ENCODE measurements around the gene OSBPL10.
"Not testable (repeated sequence)": the region's sequence is repeated elsewhere in the genome, so short reads cannot be mapped to it uniquely, and the experiment has no call there.

OSBPL10 gene

DNA sequence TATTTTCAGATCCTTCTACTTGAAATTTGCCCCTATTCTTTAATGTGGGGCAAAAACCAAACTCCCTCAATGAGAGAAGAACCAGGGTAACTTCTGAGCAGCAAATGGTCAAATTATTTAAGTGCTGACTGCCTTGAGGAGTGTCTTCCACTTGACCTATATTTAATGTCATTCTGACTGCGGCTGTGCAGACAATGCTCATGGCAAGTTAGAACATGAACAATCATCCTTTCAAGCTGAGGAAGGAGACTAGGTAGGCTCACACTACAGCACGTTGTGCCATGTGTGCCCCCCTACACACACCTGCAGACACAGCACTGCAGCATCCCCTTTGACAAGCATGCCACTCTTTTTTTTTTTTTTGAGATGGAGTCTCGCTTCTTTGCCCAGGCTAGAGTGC lies 98.2 kb downstream of the OSBPL10 start:
- DNase-seq: no peak

DNA sequence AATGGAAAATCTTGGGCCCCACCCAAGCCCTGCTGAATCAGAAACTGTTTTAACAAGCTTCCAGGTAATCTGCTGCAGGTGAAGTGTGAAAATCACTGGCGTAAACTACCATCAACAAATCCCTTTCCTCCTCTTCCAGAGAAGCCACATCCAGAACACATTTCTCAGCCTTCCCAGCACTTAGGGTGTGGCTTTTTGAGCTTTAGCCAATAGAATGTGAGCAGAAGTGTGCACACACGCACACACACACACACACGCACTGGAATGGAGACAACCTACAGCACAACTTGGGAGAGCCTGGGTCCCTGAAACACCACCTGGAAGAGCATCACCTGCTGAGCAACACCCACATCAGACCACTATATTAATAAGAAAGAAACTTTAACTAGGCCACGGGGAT lies 98.6 kb downstream of the OSBPL10 start:
- DNase-seq: no peak

DNA sequence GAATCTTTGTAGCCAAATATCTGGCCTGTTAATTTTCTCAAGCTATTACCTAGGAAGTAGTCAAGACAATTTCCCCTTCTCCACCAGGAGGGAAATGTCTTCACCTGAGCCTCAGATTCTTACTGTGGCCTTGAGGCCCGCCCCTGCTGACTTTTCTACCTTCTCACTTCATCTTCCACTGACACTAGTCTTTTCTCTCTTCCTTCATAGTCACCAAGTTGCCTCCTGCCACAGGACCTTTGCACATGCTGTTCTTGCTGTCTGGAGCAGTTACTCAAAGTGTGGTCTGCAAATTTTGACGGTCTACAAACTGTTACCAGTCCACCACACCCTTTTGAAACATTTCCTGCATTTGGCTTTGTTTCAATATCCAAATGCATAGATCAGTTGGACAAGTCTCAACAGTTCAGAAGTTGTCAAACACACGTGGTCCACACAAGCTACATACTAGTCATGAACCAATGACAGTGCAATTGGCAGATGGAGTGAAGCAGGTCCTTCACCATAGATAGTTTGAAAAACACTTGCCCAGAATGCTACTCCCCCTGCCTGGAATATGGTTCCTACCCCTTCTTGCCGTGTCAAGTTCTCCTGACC lies 100.5 kb downstream of the OSBPL10 start:
- DNase-seq: no peak

DNA sequence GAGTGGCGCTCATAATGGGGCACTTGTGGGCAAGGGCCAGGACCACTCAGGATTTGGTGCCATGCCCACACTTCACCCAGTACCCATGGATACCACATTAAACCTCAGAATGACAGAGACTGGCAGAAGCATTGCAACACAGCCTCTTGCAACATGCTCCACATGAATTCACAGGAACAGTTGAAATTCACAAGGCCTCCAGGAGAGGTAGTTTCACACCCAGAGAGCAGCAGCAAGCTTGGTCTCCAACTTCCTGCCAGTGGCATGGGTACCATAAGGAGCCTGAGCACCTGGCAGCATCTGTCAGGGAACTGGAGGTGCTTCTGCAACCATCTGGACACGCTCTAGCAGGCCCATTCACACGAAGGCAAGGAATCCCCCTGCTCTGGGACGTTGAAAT lies 101.0 kb downstream of the OSBPL10 start:
- no peak for DNase-seq

DNA sequence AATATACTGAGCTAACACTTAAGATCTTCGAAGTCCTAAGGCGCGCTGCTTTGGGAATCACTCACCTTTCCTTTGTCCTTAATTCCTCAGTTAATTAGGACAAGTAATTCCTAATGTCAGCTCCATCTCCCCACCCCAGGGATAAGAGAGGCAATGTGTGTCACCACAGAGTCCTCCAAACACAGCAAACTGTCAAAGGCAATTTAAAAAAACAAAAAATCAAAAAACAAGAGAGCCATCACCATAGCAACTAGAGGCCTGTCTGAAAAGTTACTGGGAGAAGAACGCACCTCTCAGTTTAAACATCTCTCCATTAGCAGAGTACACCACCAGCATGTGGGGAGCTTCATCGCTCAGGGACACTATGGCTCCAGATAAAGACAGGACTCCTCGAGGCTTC lies 101.7 kb downstream of the OSBPL10 start:
- no peak for DNase-seq

DNA sequence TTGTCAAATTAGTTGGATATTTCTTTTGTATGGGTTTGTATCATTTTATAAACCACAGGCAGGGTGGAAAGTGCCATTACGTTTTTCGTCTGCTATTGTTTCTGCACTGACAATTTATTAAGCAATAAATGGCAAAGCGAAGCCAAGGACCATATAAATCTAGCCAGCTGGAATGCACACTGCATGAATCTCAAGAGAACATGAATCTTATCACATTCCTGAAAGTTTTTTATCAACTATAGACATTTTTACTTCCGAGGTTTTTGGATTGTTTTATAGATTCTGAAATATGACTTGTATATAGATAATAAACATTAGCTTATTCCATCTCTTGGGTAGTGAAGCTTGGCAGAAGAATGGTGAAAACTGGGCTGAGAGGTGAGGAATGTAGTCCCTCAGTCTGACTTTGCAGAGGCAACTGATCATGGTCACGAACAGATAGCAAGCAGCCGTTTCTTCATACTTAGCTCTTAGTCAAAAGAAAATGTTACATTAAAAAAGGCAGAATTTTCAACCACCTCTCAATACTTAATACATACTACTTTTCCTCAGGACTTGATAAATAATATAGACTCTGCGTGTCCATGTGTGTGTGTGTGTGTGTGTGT lies 102.7 kb downstream of the OSBPL10 start:
- DNase-seq: no peak

DNA sequence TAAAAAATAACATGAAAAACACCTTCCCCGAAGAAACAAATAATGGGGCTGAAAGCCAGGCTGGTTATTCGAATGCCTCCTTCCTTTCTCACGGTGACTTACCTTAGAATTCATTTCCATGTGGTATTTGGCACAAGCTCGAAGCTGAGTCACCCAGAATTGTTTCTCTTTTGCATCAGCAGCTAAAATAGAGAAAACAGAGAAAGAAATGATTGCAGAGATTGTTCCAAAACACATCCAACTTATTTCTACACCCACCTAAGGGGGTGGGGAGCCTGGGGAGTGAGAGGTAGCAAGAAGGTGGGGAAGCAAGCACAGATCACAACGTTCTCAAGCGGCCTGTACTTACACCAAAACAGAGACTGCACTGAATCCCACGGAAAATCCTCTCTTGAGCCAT lies 104.7 kb downstream of the OSBPL10 start:
- DNase-seq: no peak

DNA sequence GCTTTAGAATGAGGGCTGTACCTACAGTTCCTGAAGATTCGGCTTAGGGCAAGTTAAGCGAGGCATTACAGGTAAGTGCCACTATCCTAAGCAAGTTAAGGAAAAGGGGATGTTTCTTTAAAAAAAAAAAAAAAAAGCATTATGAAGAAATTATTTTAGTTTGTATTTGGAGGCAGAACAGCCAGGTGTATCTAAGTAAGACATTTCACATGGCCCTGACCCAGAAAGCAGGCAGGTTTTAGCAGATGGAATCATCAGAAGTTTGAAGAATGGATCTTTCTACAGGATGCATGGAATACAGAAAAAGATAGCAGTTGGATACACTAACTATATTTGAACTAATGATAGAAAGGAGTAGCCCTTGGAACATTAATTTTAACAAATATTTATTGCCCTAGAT lies 105.6 kb downstream of the OSBPL10 start:
- no peak for DNase-seq

DNA sequence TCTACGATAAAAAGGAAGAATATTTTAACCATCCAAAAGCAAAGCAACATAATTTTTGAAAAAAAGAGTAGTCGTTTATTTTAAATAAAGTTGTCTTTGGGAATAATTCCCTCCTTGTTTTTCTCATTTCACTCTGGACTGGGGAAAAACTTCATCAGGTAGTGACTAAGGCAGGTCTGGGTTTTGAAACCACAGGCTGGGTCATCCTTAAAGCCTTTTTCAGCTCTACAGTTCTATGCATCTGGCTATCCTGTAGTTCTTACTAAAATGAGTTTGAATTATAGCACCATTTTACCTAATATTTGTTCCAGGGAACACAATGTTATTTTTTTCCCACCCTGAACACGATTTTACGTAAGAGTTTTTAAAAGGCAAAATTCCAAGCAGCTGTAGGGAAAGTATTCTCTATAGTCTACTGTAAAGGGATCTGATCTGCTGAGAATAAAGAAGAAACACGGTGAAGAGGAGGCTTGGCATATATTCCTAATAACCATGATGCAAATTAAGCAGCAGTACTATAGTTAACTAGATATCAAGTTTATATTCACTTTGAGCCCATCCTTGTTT lies 107.7 kb downstream of the OSBPL10 start:
- no peak for DNase-seq

DNA sequence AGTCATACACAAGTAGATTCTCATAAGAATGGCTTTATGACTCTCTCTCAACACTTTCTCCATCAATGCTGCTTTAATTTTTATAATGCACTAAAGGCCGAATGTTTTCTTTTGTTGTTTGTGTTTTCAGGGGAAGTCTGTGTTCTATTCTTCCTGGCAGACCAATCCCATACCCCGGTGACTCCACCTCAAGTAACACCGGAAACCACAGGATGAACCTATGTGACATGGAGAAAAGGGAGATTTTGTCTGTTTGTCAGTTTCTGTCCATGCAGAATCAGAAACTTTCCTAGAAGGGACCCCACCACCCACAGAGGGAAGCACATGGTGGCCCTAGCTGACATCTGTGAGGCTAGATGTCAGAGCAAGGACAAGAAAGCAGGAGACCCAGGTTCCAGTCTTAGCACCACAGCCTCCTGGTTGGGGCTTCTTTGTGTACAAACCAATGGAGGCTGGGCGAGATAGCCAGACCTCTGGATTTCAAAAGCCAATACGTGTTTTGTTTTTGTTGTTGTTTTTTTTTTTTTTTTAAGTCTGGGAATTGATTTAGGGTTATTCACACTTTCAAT lies 109.0 kb downstream of the OSBPL10 start:
- no peak for DNase-seq

DNA sequence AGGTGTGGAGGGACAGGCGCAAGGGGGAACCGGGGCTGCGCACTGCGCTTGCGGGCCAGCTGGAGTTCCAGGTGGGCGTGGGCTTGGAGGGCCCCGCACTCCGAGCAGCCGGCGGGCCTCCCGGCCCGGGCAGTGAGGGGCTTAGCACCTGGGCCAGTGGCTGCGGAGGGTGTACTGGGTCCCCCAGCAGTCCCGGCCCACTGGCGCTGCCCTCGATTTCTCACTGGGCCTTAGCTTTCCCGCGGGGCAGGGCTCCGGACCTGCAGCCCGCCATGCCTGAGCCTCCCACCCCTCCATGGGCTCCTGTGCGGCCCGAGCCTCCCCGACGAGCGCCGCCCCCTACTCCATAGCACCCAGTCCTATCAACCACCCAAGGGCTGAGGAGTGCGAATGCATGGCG lies 111.0 kb downstream of the OSBPL10 start:
- not testable (repeated sequence) for DNase-seq

DNA sequence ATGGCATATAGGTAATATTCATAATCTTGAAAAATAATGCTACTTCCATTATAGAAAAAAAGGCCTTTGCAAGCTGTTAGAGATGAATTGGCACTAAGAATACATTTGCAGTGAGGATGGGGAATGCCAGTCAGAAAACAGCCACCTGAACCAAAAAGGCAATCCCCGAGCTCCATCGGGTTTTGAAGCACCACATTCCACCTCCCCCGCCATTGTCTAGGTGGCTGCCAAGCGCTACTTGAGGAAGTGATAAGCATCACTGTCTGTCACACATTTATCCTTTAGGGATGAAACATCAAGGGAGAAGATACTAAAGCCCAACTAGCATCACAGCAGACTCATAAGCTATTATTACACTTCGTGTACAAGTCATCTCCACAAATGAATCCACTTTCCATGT lies 112.8 kb downstream of the OSBPL10 start:
- DNase-seq: no peak

DNA sequence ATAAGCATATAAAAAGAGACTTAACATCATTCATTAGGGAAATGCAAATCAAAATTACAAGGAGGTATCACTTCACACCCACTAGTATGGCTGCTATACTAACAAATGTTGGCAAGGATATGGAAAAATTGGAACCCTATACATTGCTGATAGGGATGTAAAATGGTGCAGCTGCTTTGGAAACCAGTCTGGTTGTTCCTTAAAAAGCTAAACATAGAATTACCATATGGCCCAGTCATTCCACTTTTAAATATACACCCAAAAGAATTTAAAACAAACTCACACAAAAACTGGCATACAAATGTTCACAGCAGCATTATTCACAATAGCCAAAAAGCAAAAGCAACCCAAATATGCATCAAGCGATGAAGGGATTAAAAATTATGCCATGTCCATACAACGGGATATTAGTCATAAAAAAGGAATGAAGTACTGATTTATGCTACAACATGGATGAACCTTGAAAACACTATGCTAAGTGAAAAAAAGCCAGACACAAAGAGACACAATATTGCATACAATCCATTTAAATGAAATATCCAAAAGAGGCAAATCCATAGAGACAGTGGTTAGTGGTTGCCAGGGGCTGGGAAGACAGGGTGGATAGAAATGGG lies 118.3 kb downstream of the OSBPL10 start:
- no peak for DNase-seq

DNA sequence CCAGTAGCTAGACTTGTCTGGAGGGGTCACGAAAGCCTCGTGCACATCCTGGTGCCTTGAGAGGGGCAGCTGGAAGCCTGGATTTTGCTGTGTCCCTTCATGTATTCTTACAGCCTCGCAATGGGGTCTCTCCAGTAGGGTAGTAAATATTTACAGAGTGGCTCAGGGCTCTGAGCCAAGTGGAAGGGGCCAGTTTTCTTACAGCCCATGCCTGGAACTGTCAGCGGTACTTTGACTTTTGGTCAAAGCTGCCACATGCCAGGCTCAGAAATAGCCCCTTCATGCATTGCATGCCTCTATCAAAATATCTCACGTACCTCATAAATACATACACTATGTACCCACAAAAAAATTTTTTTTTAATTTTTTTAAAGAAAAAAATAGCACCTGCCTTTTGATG lies 119.2 kb downstream of the OSBPL10 start:
- DNase-seq: no peak

DNA sequence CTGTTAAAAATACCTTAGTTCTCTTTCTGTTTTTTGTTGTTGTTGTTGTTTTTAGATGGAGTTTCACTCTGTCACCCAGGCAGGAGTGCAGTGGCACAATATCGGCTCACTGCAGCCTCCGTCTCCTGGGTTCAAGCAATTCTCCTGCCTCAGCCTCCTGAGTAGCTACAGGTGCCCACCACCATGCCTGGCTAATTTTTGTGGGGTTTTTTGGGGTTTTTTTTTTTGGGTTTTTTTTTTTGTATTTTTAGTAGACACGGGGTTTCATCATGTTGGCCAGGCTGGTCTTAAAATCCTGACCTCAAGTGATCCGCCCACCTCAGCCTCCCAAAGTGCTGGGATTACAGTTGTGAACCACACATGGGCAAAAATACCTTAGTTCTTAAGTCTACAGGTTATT lies 120.4 kb downstream of the OSBPL10 start:
- not testable (repeated sequence) for DNase-seq

DNA sequence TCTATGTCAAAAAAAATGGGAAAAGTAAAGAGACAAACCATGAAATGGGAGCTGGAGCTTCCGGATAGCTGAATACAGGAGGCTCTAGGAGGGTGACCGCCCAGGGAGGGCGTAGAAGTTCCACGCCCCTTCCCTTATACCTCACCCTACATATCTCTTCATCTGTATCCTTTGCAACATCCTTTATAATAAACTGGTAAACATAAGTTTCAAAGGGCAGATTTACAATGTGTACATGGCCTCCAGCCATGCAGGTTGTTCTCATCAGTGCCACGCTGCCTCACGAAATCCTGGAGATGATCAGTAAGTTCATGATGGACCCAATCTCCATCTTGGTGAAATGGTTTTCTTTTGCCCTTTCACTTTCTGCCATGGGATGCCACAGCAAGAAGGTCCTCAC lies 121.8 kb downstream of the OSBPL10 start:
- DNase-seq: no peak

DNA sequence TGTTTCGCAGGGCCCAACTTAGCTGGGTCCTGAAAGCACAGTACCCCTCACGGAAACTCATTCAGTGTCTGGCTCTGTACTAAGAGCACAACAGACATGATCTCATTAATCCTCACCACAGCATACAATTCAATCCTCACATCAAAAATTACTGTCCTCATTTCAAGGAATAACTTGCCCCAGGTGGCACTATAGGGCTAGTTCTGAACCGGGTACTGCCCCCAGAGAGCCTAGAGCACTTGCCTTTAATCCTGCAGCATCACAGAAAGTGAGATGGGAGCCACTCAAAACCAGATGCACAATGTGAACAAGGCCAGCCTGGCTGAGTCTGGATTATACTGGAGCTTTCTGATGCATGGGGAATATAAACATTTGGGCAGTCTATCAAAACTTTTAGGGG lies 122.6 kb downstream of the OSBPL10 start:
- DNase-seq: peak; percentile 22

DNA sequence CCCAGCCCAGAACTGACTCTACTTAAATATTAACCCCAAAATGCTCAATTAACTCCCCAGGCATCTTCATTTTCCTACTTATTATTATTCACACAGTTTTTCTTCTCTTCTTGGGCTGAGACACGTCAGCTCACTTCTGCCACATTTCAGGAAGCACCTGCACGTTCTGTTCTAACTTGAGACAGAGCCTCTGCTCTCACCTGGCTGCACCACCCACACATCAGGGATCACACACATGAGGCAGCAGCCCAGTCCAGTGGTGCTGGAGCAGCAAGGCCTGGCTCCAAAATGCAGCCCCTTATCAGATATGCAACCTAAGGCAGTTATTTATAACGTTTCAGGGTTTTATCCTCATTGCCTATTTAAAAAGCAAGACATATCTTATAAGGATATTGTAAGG lies 127.5 kb downstream of the OSBPL10 start:
- DNase-seq: no peak

DNA sequence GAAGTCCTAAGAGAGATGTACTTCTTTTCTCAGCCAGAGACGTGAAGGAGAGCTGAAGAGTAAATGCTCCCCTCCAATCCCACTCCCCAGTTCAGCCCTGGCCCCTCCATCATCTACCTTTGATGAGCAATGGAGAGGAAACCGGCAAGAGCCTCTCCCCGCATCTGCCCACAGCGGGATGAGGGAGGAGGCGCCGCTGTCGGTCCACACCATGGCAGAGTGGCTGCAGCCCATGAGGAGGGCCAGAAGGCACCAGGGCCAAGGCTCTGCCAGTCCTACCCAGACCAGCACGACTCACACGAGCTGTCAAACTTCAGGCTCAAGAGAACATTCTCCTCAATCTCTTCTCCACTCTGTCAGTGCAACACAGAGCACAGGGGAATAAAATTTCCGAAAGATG lies 129.8 kb downstream of the OSBPL10 start:
- no peak for DNase-seq

DNA sequence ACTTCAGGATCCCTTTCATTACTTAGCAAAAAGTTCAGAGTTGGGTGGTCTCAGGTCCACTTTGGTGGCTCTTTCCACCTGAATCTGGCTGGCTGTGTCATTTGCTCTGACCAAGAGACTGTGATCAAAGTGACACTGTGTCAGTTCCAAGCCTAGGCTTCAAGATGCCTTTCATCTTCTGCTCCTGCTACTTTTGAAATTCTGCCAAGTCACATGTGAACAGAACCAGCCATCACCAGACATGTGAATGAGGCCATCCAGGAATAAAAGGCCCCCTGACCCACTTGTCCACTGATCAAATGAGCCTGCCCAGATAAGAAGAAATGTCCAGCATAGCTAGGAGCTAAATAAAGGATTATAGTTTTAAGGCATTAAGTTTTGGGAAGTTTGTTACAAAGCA lies 132.2 kb downstream of the OSBPL10 start:
- no peak for DNase-seq

DNA sequence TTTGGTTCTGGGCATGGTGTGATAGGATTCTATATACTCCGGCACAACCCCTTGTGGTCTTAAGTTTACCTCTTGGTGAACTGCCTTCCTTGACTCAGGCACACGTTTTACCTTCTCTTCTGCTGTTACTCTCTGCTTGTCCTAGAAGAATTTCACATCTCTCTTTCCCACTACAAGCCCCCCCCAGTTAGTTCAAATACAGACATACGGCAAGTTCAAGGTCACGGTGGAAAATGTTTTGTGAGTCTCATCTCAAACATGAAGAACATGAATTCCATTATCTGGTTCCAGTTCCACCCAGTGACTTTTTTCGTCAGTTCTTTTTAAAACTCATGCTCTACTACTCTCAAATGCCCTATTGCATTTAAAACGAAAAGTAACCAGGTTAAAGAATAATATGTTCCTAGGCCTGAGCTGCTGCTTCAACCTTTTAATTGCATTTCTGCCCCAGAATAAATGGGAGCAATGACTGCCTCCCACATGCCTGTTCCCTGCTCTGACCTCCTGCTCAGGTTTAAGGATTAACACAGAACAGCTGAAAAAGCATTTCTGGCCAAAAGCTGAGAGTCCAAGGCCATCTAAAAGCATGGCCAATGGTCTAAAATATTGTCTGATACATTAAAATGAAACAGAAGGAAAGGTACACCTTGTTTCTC lies 132.8 kb downstream of the OSBPL10 start:
- no peak for DNase-seq

DNA sequence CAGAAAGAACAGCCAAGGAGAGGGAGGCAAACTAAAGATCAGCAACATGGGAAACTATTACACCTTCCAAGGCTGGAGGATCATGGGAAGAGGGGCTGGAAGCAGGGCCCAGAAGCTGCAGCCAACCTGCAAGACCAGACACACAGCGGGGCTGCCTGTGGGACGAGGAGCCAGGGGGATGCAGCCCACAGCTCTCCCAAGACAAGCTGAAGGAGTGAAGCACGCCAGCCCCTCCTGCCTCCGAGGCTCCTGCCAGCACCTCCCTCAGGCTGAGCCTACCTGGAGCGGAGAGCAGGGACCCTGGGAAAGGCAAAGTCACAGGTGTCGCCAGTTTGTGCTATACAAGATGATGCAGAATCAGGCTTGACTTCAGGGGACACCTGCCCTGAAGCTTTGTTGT lies 133.3 kb downstream of the OSBPL10 start:
- no peak for DNase-seq

DNA sequence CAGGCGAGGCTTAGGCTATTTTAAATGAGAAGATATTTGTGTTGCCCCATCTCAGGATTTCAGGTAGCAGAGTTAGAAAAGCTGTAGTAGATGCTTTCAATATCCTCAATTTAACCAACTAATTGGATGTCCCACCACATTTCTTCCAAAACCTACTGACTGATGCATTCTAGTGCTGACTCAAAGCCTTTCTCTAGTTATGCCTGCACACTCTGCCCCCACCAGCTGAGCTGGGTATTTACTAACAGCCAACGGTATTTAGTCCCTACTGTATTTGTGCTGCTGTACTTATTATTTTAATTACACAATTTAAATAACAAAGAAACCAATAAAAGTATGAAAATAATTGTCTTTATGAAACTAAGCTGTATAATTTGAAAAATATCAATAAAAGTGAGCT lies 139.5 kb downstream of the OSBPL10 start:
- DNase-seq: no peak

DNA sequence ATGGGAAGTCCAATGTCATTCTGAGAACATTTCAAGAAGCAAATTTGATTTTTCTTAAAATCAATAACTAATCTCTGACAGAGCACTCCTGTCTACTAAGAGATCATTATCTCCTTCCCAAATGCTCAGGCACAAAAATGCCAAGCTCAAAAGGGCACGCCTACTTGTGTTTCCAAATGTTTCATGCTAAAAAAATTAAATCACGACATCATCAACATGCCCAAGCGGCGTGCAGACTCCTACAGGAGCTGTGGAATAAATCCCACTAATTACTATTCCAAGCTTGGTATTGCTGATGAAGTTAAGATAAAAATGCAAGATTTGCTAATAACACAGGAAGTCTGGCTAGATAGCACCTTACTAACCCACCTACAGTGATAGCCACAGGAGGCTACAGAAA lies 140.8 kb downstream of the OSBPL10 start:
- no peak for DNase-seq
